HG02759 (cell line): ENCODE measurements around the gene CRACDL.

Source experiments
- ATAC-seq: cut with Tn5 transposase; IDR thresholded peaks from one replicate; pipeline ENCODE4 v1.9.1; 2021; ENCODE audit warnings: mild to moderate bottlenecking, moderate library complexity; ENCODE audit not compliant: unreplicated experiment

Gene CRACDL

DNA sequence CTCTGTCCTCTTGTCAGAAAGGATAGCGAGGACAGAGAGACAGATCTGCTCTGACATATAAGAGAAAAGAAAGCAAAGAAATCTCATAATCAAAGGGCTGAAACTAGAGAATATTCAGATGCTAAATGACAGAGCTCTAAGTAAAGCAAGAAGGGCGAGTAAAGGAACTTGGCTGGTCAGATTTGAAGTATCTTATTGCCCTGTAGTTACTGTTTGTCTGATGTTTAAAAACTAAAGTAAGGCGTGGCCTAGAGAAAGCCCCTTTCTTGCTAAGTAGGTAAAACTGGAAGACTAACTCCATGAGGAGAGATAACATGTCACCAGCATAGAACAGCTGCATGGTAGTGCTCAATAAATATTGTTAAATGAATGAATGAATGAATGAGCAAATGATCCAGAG, 70.0 kb downstream of the CRACDL start:
- no peak for ATAC-seq

DNA sequence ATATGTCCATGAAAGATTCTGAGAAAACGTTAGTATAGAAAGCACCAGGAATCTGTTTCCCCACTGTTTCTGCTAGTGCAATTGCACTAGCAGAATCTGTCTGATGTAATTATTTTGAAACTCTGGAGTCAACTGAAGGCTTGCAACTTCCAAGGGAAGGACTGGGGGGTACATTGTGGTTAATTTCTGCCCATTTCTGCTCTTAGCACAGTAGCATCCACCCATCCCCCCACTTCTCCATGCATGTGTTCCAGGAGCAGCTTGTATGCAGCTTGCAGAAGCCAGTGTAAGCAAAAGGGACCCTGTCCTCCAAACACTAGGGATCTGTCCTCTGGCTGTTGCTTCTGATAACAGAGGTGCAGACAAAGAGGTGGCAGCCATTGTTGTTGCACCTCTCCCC, 74.4 kb downstream of the CRACDL start:
- ATAC-seq = no peak

DNA sequence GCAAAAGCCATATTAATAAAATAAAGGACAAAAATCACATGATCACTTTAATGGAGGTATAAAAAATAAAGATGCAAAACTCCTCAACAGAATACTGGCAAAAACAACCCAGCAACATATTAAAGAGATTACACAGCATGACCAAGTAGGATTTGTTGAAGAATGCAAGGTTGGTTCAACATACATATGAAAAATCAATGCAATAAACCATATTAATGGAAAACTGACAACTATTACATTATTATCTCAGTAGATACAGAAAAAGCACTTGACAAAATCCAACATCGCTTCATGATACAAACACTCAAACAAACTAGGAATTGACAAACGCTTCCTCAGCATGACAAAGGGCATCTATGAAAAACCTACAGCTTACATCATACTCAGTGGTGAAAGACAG, 76.7 kb downstream of the CRACDL start:
- ATAC-seq = no peak

DNA sequence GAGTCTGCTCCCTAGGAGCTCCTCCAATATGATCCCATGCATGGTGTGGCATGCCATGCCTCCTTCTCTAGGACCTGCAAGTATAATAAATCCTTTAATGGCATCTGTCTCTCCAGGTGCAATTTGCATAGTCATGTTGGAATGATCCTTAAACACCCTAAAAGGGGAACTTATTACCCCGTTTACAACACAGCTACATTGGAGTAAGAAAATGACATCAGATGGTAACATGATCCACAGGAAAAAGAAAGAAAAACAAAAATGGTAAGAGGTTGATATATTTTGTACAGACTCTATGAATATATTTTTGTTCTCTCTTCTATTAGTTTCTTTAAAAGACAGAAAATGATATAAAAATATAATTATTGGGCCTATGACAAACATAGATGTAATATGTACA, 79.0 kb downstream of the CRACDL start:
- no peak for ATAC-seq

DNA sequence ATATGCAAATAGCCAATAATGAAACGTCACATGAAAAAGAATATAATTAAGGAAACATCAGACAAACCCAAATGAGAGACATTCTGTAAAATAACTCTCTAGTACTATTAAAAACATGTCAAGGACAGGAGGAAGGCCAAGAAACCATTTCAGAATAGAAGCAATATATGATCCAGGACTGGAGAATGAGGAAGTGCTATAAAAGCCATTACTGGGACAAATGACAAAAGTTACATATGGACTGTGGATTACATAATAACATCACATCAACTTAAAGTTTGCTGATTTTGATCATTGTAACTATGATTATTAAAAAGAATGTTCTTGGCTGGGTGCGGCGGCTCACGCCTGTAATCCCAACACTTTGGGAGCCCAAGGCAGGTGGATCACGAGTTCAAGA, 81.3 kb downstream of the CRACDL start:
- ATAC-seq = no peak

DNA sequence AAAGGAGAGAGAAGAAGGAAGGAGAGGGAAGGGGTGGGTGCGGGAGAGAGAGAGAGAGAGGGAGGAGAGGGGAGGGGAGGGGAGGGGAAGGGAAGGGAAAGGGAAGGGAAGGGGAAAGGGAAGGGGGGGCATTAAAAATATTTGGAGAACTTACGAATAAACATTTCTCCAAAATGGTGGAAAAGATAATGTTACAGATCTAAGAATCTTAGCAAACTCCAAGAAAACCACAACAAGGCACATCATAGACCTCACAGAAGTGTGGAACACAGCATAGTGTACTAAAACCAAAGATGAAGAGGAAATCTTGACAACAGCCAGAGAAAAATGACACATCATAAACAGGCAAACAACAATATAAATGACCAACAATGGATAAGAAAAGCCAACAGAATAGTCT, 83.1 kb downstream of the CRACDL start:
- no peak for ATAC-seq

DNA sequence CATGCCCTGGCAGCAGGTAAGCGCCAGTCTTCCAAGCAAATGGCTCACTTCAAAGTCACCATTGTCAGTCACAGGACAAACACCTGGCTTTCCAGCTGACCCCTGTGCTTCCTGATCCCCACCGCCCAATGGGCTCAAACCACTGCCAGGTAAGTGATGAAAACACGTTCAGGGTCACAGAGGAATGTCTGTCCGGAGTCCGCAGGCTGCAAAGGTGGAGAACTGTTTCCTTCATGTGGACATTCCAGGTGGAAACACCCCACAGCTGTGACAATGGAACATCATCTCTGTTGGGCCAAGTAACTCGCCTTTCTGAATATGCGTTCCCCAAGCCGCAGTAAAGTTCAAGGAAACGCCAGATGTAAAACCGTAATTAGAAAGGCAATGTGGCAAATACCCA, 86.0 kb downstream of the CRACDL start:
- ATAC-seq = no peak

- ATAC-seq = no peak
These were observed 86.9 kb downstream of the CRACDL start for GRCh38 chr2:98849113-98849512.

GRCh38 chr2:98847853-98848252, 88.2 kb downstream of the CRACDL start:
- ATAC-seq = no peak

- ATAC-seq = no peak
These were observed 90.0 kb downstream of the CRACDL start for GRCh38 chr2:98846041-98846440.

DNA sequence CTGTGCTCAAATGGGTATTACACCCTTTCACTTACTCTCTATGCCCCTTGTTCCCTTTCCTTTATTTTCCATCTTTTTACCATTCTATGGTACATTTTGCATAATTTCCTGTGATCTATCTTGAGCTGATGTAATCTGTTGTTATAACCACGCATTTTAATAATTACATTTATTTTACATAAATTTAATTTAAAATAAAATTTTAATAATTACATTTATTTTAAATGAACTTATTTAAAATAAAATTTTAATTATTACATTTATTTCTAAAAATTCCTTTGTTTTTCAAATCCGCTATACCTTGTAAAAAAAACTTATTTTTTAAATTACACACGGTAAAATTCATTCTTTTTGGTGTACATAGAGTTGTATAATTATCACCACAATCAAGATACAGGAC, 93.9 kb downstream of the CRACDL start:
- no peak for ATAC-seq

GRCh38 chr2:98839292-98839691, 96.7 kb downstream of the CRACDL start:
- ATAC-seq = no peak

- ATAC-seq = no peak
These were observed 100.1 kb downstream of the CRACDL start for GRCh38 chr2:98835831-98836385.

DNA sequence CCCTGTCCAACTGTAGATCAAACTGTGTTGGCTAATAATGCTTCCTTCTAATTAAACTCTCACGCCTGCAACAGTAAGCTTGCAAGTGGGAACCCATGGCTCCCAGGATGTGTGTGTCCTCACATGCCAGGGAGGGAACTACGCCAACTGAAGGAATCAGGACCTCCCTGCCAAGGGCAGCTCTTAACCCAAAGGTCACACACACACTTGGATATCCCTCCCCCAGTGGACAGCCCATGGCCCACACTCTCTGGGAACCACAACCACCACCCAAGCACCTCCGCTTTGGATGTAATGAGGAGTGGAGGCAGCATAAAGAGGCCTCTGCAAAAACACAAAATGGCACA, 102.1 kb downstream of the CRACDL start:
- ATAC-seq = no peak

GRCh38 chr2:98833172-98833916, 102.7 kb downstream of the CRACDL start:
- no peak for ATAC-seq

DNA sequence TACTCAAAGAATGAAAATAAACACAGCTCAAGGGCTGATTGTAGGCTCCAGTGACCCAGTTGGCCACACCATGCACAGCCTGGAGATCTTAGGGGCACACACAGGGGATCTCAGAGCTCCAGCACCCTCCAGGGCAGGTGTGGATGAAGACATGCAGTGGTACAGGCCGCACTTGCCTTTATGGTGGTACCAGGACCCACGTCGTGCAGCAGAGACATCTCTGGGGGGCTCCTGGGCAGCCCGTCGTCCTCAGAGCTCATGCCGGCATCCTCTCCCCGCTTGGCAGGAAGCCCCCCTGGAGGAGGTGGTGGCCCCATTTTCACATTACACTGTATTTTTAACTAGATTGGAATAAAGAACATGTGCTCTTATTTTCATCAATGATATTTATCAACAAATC, 103.9 kb downstream of the CRACDL start:
- no peak for ATAC-seq

- ATAC-seq = no peak
These were observed 105.4 kb downstream of the CRACDL start for GRCh38 chr2:98830571-98831145.

- ATAC-seq = no peak
These were observed 106.3 kb downstream of the CRACDL start for GRCh38 chr2:98829581-98830270.

DNA sequence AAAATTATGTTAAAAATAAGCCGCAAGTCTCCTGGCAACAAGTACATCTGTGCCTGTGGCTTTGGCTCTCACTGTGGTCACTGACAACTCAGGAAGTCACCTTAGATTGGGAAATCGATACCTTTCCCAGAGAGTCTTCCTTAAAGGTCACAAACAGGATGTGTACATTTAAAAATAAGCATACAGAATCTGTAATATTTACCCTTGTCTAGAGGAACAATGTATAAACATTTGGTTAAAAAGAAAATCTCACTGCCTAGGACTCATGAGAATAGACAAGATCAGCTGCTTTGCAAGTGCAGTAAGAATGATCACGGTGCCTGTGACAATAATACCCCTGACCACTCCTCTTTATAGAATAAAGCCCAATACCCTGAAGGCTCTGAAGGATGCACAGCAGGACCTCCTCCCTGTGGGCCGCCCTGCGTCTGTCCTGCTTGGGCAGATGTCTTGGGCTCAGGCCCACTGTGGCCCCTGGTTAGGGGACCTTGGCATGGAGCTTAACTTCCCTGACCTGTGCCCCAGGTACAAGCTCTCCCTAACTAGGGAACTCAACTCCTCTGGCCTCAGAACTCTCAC, 107.1 kb downstream of the CRACDL start:
- ATAC-seq = no peak

DNA sequence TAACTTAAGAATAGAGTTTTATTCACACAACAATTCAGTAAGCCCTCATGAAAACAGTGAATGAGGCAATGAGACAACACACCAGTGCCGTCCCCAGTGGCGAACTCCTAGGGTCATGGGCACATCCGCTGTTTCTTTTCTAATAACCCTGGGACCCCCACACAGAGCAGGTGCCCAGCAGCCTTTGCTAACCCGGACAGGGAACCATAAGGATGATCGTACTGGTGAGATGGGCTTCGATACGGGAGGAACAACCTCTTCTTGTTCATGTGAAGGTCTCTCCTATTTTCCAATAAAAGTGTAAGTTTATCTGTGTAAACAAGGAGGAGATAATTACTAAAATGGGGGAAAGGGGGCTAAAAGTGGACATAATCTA, 107.7 kb downstream of the CRACDL start:
- ATAC-seq = no peak

DNA sequence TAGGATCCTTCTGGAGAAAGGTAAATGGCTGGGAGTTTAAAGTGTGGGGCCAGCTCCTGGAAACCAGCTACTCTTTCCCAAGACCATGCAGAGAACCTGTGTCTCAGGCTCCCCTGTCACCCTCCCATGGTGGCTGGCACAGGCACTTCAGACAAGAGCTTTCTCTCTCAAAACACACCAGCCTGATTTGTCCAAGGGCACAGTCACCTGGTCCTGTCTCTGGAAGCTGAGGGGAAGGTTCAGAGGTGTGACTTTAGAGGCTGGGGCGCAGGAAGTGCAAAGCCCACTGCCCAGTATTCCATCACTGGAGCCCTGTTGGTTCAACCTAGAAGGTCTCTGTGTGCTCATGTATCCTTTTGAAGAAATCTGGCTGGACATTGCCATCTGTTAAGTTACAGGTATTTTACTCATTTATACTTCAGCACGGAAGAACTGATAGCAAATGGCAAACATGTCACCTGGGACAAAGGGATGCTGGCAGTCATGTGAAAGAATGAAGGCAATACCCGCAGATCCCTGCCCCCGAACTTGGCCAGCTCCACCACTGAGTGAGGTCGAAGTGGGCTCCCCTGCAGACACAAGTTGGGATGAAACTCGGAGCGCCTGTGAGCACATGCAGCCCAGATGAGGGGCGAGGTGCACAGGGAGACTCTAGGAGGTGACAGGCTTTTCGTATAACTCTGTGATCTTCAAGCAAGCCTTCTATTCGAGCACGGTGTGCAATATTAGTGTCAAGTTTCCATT, 108.2 kb downstream of the CRACDL start:
- no peak for ATAC-seq
